Fibroblast of lung (primary cell): ENCODE data around the gene VSIG1. TPM values are rescaled to one million over a fixed set of nuclear protein-coding genes. Genes with fewer than 3 reads are reported as not detected.

Source experiments
- DNase-seq, 2 donors: peaks; one replicate each; pipeline versions ENCODE4 v3.0.0 to v3.0.0-alpha.2; 2010; ENCODE audit warnings: low read depth in 2 of 2
- H2AFZ ChIP-seq: 2 replicates; pipeline ENCODE4 v1.5.1; 2012; ENCODE audit warnings: low read length, control low read depth, inconsistent platforms
- H3K27ac ChIP-seq: 2 replicates; pipeline ENCODE4 v1.5.1; 2011; ENCODE audit warnings: low read length, control low read depth; ENCODE audit not compliant: insufficient read depth
- H3K27me3 ChIP-seq: 2 replicates; pipeline ENCODE4 v1.5.1; 2011; ENCODE audit warnings: mild to moderate bottlenecking, low read length; ENCODE audit not compliant: control insufficient read depth, insufficient read depth
- H3K36me3 ChIP-seq: 2 replicates; pipeline ENCODE4 v1.5.1; 2011; ENCODE audit warnings: low read length; ENCODE audit not compliant: control insufficient read depth, insufficient read depth
- H3K4me1 ChIP-seq: 2 replicates; pipeline ENCODE4 v1.5.1; 2011; ENCODE audit warnings: low read length; ENCODE audit not compliant: control insufficient read depth, insufficient read depth; ENCODE audit errors: extremely low read depth
- H3K4me2 ChIP-seq: 2 replicates; pipeline ENCODE4 v1.5.1; 2011; ENCODE audit warnings: low read length, control low read depth; ENCODE audit not compliant: insufficient read depth; ENCODE audit errors: extremely low read depth
- H3K4me3 ChIP-seq, 4 experiments: fragments of 200-600 bp in 1 of 4; sonication (generic) in 1 of 4; replicated peaks in 1 of 4; 2 replicates each; pipeline ENCODE4 v1.5.1; 2011 to 2016; ENCODE audit warnings: low read length in 4 of 4, low read depth in 3 of 4, mild to moderate bottlenecking in 3 of 4, control low read depth in 2 of 4, inconsistent platforms in 1 of 4, mixed read lengths in 1 of 4; ENCODE audit not compliant: insufficient read depth in 1 of 4; ENCODE audit errors: control extremely low read depth in 1 of 4
- H3K79me2 ChIP-seq: 2 replicates; pipeline ENCODE4 v1.5.1; 2012; ENCODE audit warnings: mild to moderate bottlenecking, low read length, inconsistent platforms; ENCODE audit not compliant: control insufficient read depth, insufficient read depth
- H3K9ac ChIP-seq: 2 replicates; pipeline ENCODE4 v1.5.1; 2011; ENCODE audit warnings: mild to moderate bottlenecking, low read length, control low read depth; ENCODE audit not compliant: insufficient read depth
- H3K9me3 ChIP-seq: 2 replicates; pipeline ENCODE4 v1.5.1; 2012; ENCODE audit warnings: low read depth, low read length; ENCODE audit not compliant: control insufficient read depth, insufficient read depth
- H4K20me1 ChIP-seq: 2 replicates; pipeline ENCODE4 v1.5.1; 2011; ENCODE audit warnings: low read length; ENCODE audit not compliant: control insufficient read depth, insufficient read depth; ENCODE audit errors: extremely low read depth
- CTCF ChIP-seq, 2 donors: IDR thresholded peaks in 1 of 2; conservative IDR thresholded peaks in 1 of 2; 1 replicate in 1 of 2; 2 replicates in 1 of 2; pipeline ENCODE4 v1.5.1; 2011 to 2012; ENCODE audit warnings: low read length in 2 of 2, control low read depth in 1 of 2, inconsistent platforms in 1 of 2, low read depth in 1 of 2, mild to moderate bottlenecking in 1 of 2
- EZH2 ChIP-seq: IDR thresholded peaks from 2 replicates; pipeline ENCODE4 v1.5.1; 2012; ENCODE audit warnings: low read length, control low read depth, mild to moderate bottlenecking; ENCODE audit errors: missing control alignments
- polyA minus RNA-seq: library from RNA; depleted of rRNA, polyadenylated mRNA; stranded (reverse); fragments of >200 nt; gene quantifications from 2 replicates; pipeline ENCODE4 v1.2.3, GENCODE V29; 2011; ENCODE audit warnings: low replicate concordance
- polyA plus RNA-seq, 2 donors: library from polyadenylated mRNA; depleted of rRNA in 1 of 2; stranded (reverse) in 1 of 2; unstranded in 1 of 2; fragments of >200 nt; gene quantifications; 2 replicates each; pipeline ENCODE4 v1.2.1, GENCODE V29; 2011 to 2012; ENCODE audit warnings: missing spikeins in 1 of 2
- total RNA-seq: library from RNA; depleted of rRNA; stranded (reverse); fragments of >200 nt; gene quantifications from 2 replicates; pipeline ENCODE4 v1.2.1, GENCODE V29; 2014

VSIG1 gene
- total RNA-seq (not detected in 2 replicates), polyA plus RNA-seq (0.02 and 0.20 TPM in 2 replicates), polyA minus RNA-seq (not detected in 2 replicates)
- not detected in 2 replicates for polyA plus RNA-seq (2012)

DNA sequence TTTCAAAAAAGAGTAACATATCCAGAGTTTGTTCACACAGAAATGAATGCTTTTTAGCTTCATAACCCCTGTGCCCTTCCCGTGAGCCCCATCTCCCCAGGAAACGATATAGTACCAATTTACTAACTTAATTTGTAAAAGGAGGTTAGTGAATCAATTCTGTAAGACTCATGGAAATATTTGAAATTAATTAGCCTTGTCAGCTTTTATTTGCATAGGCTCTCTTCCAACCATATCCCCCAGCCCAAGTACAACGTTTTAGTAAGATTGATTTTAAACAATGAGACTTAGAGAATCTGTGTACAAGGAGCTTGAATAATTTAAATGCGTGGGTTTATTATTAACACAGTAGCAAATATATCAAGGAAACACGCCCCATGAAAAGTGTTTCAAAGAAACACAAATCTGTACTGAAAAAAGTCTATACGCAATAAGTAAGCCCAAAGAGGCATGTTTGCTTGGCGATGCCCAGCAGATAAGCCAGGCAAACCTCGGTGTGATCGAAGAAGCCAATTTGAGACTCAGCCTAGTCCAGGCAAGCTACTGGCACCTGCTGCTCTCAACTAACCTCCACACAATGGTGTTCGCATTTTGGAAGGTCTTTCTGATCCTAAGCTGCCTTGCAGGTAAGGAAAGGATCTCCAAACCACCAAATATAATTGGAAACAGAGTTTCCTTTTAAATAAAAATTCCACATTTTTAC lies at the start of gene VSIG1:
TSS of gene VSIG1 (plus strand) at position 512 of the 703 bp plus-strand sequence. CDS start at position 578, 66 bp downstream.
- Histone ChIP-seq H3K27me3 (no peaks in the 10 kb centered on the region), H3K9ac (no peak within 1 kb of the TSS), H3K36me3 (no peaks in the 10 kb centered on the region), H4K20me1 (no peaks in the 10 kb centered on the region), H3K4me1 (no peaks in the 10 kb centered on the region), H2AFZ (no peak within 1 kb of the TSS), H3K4me2 (no peak within 1 kb of the TSS), H3K79me2 (no peaks in the 10 kb centered on the region), H3K9me3 (no peaks in the 10 kb centered on the region), H3K27ac (no peak within 1 kb of the TSS), H3K4me3 (no peak within 1 kb of the TSS)
- TF ChIP-seq CTCF (conservative IDR thresholded peaks at IDR 0.05 in 1 of 2, IDR thresholded peaks at IDR 0.05 in 1 of 2; ENCODE audit: low read depth in 1 of 2, low read length in 2 of 2) (no peak), EZH2 (no peak)
- no peak for DNase-seq

DNA sequence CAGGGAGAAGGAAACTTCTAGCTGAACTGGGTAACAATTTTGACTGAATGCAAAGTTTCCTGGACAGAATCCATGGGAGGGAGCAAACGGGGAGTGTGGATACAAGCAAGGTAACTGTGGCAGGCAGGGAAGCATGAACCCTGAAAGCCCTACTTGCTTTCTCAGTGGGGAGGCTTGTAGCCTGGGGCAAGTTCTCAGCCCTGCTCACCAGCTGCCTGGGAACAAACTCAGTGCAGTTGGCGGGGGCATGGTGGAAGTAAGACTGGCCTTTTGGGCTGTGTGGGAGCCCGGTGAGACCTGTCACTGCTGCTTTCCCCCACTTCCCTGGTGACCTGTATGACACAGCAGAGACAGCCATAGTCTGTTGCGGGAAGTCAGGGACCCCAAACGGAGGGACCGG lies 48.7 kb upstream of the VSIG1 start:
- Histone ChIP-seq H3K9ac (no peak overlapping the region), H3K27ac (no peak overlapping the region), H4K20me1 (no peaks in the 10 kb centered on the region), H2AFZ (no peak overlapping the region), H3K4me1 (no peaks in the 10 kb centered on the region), H3K79me2 (no peaks in the 10 kb centered on the region), H3K27me3 (no peaks in the 10 kb centered on the region), H3K36me3 (no peaks in the 10 kb centered on the region), H3K9me3 (no peaks in the 10 kb centered on the region), H3K4me3 (no peak overlapping the region), H3K4me2 (no peak overlapping the region)
- DNase-seq = no peak
- no peak for TF ChIP-seq CTCF (conservative IDR thresholded peaks at IDR 0.05 in 1 of 2, IDR thresholded peaks at IDR 0.05 in 1 of 2; ENCODE audit: low read depth in 1 of 2, low read length in 2 of 2)

GRCh38 chrX:108000751-108001150 lies 44.1 kb upstream of the VSIG1 start:
- Histone ChIP-seq H3K4me2 (no peak overlapping the region), H3K27ac (no peak overlapping the region), H3K4me1 (no peaks in the 10 kb centered on the region), H4K20me1 (no peaks in the 10 kb centered on the region), H3K79me2 (no peaks in the 10 kb centered on the region), H3K27me3 (no peaks in the 10 kb centered on the region), H3K9me3 (no peaks in the 10 kb centered on the region), H2AFZ (no peak overlapping the region), H3K36me3 (no peaks in the 10 kb centered on the region), H3K4me3 (no peak overlapping the region), H3K9ac (no peak overlapping the region)
- TF ChIP-seq EZH2 = no peak
- no peak for TF ChIP-seq CTCF (conservative IDR thresholded peaks at IDR 0.05 in 1 of 2, IDR thresholded peaks at IDR 0.05 in 1 of 2; ENCODE audit: low read depth in 1 of 2, low read length in 2 of 2)
- DNase-seq = peak in 1 of 2 donors; percentile 0
